Neural progenitor cell (in vitro differentiated cells): Measurements from ENCODE around the gene DNAJC30.

Experiments
- CTCF ChIP-seq: fragments of 200-600 bp; sonication (generic); IDR thresholded peaks from 2 replicates; pipeline ENCODE4 v1.5.1; 2017; ENCODE audit warnings: antibody characterized with exemption, mild to moderate bottlenecking
- EZH2 ChIP-seq: fragments of 200-600 bp; sonication (generic); IDR thresholded peaks from 2 replicates; pipeline ENCODE4 v1.6.1; 2017; ENCODE audit warnings: antibody characterized with exemption, mild to moderate bottlenecking, moderate library complexity

GRCh38 chr7:73719806-73720169 is 36.5 kb upstream of the DNAJC30 start:
- no peak for TF ChIP-seq CTCF
- no peak for TF ChIP-seq EZH2
